NCI-H69 (cell line): ENCODE results near the gene TDRKH.
"Not testable (repeated sequence)": the region's sequence is repeated elsewhere in the genome, so short reads cannot be mapped to it uniquely, and the experiment has no call there.

ENCODE experiments used
- DNase-seq: peaks from one replicate; lab custom pipeline; 2025; lab: John Stamatoyannopoulos, UW

Gene TDRKH

GRCh38 chr1:151762941-151763921, 27.1 kb downstream of the TDRKH start, which contains the start of gene MRPL9:
Gene MRPL9 (minus strand): TSS chr1:151763496. CDS start chr1:151763479, 17 bp downstream.
- DNase-seq: peak; percentile 93

DNA sequence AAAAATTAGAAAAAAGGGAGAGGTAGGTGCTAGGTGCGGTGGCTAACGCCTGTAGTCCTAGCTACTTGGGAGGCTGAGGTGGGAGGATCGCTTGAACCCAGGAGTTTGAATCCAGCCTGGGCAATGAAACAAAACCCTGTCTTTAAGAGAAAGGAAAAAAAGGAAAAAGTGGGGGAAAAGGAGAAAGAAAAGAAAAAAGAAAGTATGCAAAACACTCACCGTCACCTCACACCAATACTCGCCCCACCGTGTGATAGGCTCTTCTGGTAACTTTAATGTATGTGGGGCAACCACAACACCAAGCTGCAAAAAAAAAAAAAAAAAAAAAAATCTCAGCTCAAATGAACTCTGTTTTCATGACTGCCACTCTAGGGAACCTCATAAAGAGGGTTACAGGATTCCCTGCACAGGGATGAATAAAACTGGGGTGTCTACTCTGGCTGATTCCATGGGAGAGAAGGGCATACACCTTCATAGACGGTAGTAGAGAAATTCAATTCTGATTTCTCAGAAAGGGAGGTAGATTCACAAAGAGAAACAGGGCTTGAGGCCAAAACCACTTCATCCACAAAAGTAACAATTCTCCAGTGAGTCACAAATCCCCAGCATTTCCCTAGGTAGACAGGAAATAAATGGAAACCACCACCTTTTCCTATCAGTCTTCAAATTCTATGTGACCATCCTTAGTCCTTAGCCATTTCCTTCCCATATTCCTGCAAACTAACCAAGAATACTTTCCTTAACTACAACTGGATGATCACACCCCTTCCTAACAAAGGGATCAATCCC, 29.5 kb downstream of the TDRKH start:
- DNase-seq: no peak

DNA sequence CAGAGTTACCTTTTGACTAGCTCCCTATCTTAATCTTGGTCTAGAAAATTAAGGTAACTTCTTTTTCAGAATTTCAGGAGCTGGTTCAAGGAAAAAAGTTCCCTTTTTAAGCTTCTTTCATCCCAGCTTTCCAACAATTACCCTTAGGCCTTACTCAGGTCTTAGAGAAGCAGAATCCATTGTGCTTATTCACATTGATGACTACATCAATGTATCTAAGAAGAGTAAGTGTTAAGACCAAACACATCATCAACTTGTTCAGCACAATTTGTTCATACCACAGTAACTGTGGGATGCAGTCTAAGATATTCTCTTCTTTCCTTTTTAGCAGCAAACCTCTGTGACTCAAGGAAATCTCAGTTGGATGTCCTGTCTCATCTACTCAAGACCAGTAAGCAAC, 31.1 kb downstream of the TDRKH start:
- DNase-seq: no peak

- no peak for DNase-seq
Measured at GRCh38 chr1:151756291-151756690, 34.0 kb downstream of the TDRKH start.

DNA sequence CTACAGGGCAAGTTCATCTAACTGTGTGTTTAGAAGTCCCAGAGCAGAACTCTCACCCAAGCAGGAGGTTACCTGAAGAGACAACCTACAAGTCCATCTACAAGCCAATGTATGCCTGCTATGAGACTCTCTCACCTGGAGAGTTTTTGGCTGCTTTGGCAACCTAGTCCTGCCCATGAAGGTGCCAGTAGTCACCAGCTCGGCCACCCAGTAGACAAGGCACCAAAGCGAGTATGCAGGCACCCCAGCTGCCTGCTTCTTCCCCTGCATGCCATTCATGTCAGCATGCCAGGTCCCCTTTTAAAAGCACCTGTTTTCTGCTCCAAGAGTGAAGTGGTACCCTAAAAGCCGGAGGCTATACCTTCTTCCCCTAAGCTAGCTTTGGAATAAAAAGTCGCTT, 48.8 kb downstream of the TDRKH start:
- no peak for DNase-seq

DNA sequence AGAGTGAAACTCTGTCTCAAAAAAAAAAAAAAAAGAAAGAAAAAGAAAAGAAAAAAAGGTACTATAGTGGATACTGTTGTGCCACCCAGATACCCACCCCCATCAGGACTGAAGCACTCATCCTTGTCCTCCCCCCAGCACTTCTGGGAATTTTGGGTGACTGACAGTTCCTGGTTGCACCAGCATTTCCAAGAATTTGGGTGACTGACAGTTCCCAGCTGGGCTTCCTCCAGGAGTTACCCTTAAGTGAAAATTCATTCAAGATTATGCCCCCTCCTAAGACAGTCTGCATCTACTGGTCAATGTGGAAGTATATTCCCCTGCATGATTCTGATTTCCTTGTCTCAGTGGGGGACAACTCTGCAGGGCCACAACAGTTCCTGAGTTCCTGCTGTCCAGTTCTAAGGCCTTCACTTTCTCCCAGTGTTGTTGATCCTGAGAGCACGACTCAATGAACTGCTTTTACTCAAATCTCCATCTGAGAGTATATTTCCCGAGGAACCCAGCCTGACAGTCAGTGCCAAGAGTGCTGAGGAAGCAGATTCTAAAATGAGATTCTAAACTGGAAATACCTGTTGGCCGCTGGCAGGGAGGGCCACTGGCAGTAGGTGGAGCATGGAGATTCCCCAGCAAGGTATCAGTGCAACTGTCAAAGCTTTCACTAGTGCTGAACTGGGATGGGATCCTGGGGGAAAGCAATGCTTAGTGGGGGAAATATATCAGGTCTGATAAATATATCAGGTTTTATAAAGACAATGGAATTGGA, 50.5 kb downstream of the TDRKH start:
- DNase-seq: no peak

DNA sequence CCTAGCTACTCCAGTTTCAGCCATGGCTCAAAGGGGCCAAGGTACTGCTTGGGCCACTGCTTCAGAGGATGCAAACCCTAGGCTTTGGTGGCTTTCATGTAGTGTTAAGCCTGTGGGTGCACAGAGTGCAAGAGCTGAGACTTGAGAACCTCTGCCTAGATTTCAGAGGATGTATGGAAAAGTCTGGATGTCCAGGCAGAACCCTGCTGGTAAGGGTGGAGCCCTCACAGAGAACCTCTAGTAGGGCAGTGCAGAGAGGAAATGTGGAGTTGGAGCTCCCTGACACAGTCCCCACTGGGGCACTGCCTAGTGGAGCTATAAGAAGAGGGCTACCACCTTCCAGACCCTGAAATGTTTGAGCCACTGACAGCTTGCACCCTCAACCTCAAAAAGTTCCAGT, 52.8 kb downstream of the TDRKH start:
- DNase-seq: no peak

DNA sequence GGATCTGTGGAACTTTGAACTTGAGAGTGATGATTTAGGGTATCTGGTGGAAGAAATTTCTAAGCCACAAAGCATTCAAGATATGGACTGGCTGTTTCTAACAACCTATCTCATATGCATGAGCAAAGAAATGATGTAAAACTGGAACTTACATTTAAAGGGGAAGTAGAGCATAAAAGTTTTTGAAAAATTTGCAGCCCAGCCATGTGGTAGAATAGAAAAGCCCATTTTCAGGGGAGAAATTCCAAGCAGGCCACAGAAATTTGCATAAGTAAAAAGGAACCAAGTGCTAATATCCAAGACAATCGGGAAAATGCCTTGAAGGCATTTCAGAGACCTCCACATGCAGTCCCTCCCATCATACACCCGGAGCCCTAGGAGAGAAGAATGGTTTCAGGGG, 53.3 kb downstream of the TDRKH start:
- DNase-seq: no peak

GRCh38 chr1:151733995-151734394, 56.3 kb downstream of the TDRKH start:
- DNase-seq: not testable (repeated sequence)

DNA sequence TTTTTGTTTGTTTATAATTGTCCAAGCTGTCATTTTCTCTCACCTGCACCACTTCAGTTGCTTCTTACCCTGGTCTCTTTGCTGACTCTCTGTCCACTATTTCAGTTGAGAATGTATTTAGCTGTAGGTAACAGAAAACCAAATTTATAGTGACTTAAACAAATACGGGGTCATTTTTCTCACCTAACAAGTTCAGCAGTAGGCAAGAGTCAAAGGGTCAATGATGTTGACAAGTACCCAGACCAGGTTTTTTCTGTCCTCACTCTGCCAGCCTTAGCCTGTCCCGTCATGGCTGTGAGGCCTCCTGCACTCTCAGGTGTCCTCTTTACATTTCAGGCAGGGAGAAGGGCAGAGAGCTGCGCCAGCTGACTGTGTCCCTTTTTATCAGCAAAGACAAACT, 57.2 kb downstream of the TDRKH start:
- no peak for DNase-seq

DNA sequence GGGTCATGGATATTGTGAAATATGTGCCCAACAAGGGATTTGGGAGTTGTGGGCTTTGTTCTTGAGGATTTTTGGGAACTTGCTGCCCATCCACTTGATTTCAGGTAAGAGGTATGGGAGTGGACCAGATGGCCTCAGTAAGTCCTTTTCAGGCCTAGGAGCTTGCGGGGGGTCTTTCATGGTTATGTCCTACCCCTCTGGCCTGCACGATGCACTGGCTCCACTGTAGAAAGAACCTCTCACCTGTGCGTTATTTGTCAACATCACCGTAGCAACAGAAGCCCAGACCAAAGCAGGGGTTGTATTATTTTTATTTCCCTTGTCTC, 60.4 kb downstream of the TDRKH start:
- DNase-seq: no peak

GRCh38 chr1:151729157-151729965, 60.9 kb downstream of the TDRKH start:
- DNase-seq: no peak

DNA sequence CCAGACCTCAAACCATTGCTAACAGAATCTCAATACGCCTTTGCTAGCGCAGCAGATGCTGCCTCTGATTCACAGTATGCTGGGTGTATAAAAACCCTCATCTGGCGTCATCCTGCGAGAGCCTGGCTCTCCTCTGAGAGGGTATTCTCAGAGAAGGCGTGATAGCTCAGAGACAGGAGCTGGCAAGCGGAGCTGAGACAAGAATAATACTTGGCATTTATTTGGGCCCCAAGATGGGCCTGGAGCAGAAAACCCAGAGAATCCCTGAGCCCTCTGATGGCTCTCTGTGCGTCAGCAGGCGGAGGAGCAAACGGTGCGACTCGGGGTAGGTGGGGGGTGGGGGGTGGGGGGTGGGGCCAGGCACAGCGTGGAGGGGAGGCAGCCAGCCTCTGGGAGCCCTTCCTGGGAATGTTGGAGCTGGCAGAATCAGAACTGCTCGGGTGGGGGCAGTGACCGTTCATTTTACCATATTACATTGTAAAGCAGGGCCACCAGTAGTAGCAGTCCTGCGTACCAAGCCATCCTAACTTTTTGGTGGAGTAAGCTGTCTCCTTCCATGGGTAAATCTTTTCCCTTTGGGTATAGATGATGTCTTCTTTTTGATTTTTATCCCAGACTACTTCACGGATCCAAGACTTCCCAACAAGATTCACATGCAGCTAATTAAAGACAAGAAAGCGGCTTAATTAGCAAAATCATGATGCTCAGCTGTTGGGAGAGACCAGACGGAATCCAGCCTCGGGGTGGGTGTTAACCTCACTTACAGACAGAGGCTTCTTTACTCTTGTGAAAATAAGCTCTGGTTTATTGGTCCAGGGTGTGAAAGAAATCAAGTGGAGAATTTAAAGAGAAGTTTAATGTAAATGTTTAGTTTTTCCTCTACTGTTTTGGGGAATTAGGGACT, 61.9 kb downstream of the TDRKH start:
- peak; percentile 34 for DNase-seq

- DNase-seq: no peak
Measured at GRCh38 chr1:151723726-151724370, 66.5 kb downstream of the TDRKH start.
